GM18526 (cell line): ENCODE data around the gene BTBD1.

Experiments
- POLR2A ChIP-seq: IDR thresholded peaks from 3 replicates; pipeline ENCODE4 v1.6.1; 2011; ENCODE audit not compliant: insufficient read length; ENCODE audit errors: extremely low read depth

The BTBD1 gene

GRCh38 chr15:83066734-83067637 lies at the start of gene BTBD1:
TSS of gene BTBD1 (minus strand) at chr15:83067252. CDS start at chr15:83067151, 101 bp downstream.
- peak; percentile 98 for TF ChIP-seq POLR2A

GRCh38 chr15:83115831-83116565 lies 48.9 kb upstream of the BTBD1 start:
- no peak for TF ChIP-seq POLR2A

DNA sequence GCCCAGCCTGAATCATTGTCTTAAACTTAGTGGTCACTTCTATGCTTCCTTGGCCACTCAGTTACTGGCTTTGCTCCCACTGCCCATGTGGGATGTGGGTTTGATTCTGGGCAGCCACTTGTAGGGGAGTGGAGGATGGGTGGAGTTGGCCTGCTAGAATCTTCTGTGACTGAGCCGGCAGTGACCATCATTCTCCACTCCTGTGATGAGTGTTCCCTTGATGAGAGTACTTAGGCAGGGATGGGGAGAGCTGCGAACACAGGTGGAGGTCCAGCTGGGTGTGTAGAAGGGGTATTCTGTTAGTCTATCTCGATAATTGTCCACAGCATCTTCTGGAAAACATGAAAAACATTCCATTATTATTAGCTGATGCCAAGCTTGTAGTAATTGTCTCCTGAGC lies 48.4 kb upstream of the BTBD1 start:
- no peak for TF ChIP-seq POLR2A

- TF ChIP-seq POLR2A: no peak
These were observed 47.8 kb upstream of the BTBD1 start for GRCh38 chr15:83114856-83115255.

DNA sequence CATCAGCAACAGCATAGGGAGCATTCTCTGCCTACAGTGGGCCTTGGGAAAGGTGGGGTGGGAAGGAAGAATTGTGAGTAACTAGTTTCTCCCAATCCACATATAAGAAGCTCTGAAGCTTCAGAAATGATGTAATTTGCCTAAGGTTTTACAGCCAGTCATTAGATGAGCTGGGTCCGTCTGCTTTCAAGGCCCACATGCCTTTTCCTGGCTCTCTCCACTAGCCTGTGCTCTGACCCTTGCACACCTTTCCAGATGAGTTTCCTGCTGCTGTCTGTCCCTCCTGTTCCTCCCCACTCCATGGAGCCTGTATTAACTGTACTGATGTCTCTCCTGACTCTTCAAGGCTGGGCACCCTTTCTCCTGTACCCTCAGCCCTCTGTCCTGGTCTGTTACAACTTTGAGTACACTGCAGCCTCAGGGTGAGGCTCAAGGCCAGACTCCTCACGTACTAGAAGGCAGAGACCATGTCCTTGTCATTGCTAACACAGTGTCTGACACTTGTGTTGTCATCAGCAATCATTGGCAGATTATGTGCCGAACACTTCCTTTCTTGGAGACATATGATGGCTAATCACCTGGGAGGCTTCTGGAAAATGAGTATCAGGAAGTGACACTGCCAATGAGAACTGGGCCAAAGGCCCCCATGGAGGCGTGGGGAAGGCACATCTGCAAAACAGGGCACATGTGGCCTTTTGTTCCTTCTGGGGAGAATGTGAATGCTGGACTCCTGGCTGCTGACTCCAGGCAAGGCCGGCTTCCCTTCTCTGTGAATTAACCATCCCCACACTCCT lies 47.0 kb upstream of the BTBD1 start:
- TF ChIP-seq POLR2A: no peak

DNA sequence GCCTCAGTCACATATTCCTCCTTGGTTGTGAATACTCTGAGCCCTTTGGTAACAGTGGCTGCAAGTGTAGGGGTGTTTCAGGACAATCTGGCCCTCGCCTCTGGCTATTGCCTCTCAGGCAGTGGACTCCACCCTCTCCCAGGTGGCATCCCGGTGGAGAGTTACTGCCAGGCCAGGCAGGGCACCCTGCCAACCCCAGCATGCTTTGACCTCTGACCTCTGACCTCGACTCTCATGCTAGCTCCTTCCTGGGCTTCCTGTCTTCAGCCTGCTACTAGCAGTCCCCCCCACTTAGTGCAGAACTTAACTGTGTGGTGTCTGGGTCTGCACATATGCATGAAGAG lies 45.9 kb upstream of the BTBD1 start:
- TF ChIP-seq POLR2A: no peak

DNA sequence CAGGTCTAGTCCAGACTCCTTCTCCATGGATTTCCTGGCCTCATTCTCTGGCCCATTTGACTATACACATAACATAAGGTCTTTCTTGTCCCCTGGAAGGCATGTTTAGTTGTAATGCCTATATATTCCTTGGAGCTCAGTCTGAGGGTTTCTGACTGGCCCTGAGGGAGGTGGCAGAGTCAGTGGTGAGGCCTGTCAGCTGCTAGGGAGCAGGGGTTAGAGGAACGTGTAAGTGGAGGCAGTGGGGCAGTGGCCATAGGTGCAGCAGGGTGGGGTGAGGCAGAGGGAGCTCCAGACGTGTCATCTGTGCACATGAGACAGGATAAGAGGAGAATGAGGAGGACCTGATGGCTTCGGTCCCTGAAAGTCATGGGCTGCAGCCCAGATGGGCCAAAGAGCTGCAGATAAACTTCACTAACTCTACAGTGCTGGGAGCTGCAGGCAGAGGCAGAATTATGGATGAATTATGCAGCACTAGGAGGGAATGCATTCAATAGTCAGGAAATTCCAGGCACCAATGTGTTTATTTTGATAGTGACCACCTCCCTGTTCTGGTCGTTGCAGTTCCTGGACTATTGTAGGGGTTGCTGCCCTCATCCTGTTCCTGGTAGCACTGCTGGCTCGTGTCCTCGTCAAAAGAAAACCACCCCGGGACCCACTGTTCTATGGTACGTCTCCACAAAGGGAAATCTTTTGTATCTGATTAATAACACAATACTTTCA lies 45.3 kb upstream of the BTBD1 start:
- no peak for TF ChIP-seq POLR2A

GRCh38 chr15:83111149-83111548 lies 44.1 kb upstream of the BTBD1 start:
- TF ChIP-seq POLR2A: no peak

- TF ChIP-seq POLR2A: no peak
These were observed 43.3 kb upstream of the BTBD1 start for GRCh38 chr15:83110381-83110780.

DNA sequence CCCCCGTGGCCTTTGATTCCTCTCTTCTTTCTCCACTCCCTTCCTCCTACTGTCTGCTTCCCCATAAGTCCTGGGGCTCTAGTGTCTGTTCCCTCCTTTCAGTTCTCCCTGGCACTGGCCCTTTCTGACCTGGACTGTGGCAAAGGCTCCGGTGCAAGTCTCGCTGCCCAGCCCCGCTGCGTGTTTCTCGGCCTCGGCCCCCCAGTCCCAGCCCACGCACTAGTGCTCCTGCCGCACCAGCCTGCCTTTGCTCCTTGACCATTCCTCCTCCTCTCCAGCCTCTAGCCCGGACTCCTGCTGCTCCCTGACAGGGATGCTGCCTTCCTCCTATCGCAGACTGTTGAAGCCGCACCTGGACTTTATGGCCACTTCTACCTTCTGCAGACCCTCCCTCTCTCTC lies 42.5 kb upstream of the BTBD1 start:
- TF ChIP-seq POLR2A: no peak

- TF ChIP-seq POLR2A: peak; percentile 21
These were observed 41.5 kb upstream of the BTBD1 start for GRCh38 chr15:83108266-83109219.

GRCh38 chr15:83107841-83108181 lies 40.8 kb upstream of the BTBD1 start:
- no peak for TF ChIP-seq POLR2A

- no peak for TF ChIP-seq POLR2A
These were observed 40.2 kb upstream of the BTBD1 start, which contains the start of gene TM6SF1 for GRCh38 chr15:83106994-83107840. TSS of gene TM6SF1 (plus strand) at chr15:83107645. CDS start at chr15:83107681, 36 bp downstream.
